ENCODE measurements around the gene MORN5. TPM values are rescaled to one million over a fixed set of nuclear protein-coding genes. Genes with fewer than 3 reads are reported as not detected.

MORN5 gene
- total and polyA plus RNA-seq, 9 of the 15 experiments (the other 6 are each of a cell fraction or from before 2014, with no cell fraction given) = not detected

GRCh38 chr9:122213589-122214413 lies 54.1 kb downstream of the MORN5 start (continued):
- TF ChIP-seq MGA (IDR thresholded peaks at IDR 0.05) (peak; percentile 99), FOSL1 (tag; conservative IDR thresholded peaks at IDR 0.05) (no peak), SREBF1 (IDR thresholded peaks at IDR 0.05; ENCODE audit: borderline replicate concordance, low read depth, low read length) (no peak), ZNF764 (CRISPR knock-in tag; IDR thresholded peaks at IDR 0.05; ENCODE audit: low read depth) (no peak), KHSRP (IDR thresholded peaks at IDR 0.05) (no peak), LCOR (CRISPR knock-in tag; IDR thresholded peaks at IDR 0.05) (0 out of 2 replicates have a peak, but pooled peaks have one; percentile 47), GABPB1 (CRISPR knock-in tag; IDR thresholded peaks at IDR 0.05) (peak; percentile 77), ZNF133 (CRISPR knock-in tag; IDR thresholded peaks at IDR 0.05) (no peak), RBM14 (IDR thresholded peaks at IDR 0.05; ENCODE audit: borderline replicate concordance, insufficient read depth, low read depth, low read length) (no peak), ELF4 (CRISPR knock-in tag; IDR thresholded peaks at IDR 0.05) (no peak)
- TF ChIP-seq, protein P1, sequence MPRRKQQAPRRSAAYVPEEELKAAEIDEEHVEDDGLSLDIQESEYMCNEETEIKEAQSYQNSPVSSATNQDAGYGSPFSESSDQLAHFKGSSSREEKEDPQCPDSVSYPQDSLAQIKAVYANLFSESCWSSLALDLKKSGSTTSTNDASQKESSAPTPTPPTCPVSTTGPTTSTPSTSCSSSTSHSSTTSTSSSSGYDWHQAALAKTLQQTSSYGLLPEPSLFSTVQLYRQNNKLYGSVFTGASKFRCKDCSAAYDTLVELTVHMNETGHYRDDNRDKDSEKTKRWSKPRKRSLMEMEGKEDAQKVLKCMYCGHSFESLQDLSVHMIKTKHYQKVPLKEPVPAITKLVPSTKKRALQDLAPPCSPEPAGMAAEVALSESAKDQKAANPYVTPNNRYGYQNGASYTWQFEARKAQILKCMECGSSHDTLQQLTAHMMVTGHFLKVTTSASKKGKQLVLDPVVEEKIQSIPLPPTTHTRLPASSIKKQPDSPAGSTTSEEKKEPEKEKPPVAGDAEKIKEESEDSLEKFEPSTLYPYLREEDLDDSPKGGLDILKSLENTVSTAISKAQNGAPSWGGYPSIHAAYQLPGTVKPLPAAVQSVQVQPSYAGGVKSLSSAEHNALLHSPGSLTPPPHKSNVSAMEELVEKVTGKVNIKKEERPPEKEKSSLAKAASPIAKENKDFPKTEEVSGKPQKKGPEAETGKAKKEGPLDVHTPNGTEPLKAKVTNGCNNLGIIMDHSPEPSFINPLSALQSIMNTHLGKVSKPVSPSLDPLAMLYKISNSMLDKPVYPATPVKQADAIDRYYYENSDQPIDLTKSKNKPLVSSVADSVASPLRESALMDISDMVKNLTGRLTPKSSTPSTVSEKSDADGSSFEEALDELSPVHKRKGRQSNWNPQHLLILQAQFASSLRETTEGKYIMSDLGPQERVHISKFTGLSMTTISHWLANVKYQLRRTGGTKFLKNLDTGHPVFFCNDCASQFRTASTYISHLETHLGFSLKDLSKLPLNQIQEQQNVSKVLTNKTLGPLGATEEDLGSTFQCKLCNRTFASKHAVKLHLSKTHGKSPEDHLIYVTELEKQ (CRISPR knock-in tag; IDR thresholded peaks at IDR 0.05) = no peak

All from K562 (cell line).